Measurements from ENCODE around the gene RRAS2.

Gene RRAS2

GRCh38 chr11:14393889-14394288 lies 34.9 kb upstream of the RRAS2 start:
- Histone ChIP-seq H3K9me3 (ENCODE audit: control insufficient read depth, insufficient read depth, low read depth, low read length) (no peaks in the 10 kb centered on the region), H3K4me3 (ENCODE audit: low read depth, low read length) (no peak overlapping the region), H3K27ac (ENCODE audit: extremely low read depth, low read depth, low read length) (no peak overlapping the region), H3K4me1 (ENCODE audit: control insufficient read depth, insufficient read depth, low read length) (no peaks in the 10 kb centered on the region), H3K36me3 (ENCODE audit: control insufficient read depth in 2 of 2, insufficient read depth in 1 of 2, low read length in 2 of 2) (no peaks in the 10 kb centered on the region)
- ChIA-PET CTCF (interaction anchor here (0.9 to 1.2 kb wide), 3 partner anchors 10 to 64 kb away, joined by 3 to 4 read pairs (median 4); no protein-coding TSS in a partner anchor), POLR2A (no interaction called here)
- TF ChIP-seq ZNF654 (tag by site-specific recombination; IDR thresholded peaks at IDR 0.05; ENCODE audit: low read depth): no peak
- TF ChIP-seq ZNF596 (tag by site-specific recombination; IDR thresholded peaks at IDR 0.05): no peak
- TF ChIP-seq IKZF3 (tag by site-specific recombination; IDR thresholded peaks at IDR 0.05): no peak
- TF ChIP-seq ZNF701 (tag by site-specific recombination; IDR thresholded peaks at IDR 0.05): no peak
- TF ChIP-seq ZNF623 (tag by site-specific recombination; IDR thresholded peaks at IDR 0.05): no peak
- TF ChIP-seq ZNF239 (tag by site-specific recombination; IDR thresholded peaks at IDR 0.05): no peak
- no peak for TF ChIP-seq ZNF280D (tag by site-specific recombination; IDR thresholded peaks at IDR 0.05)
- no peak for TF ChIP-seq ZNF510 (tag by site-specific recombination; IDR thresholded peaks at IDR 0.05; ENCODE audit: insufficient replicate concordance)

- Histone ChIP-seq H3K36me3 (ENCODE audit: control insufficient read depth in 2 of 2, insufficient read depth in 1 of 2, low read length in 2 of 2) (no peaks in the 10 kb centered on the region), H3K27ac (ENCODE audit: extremely low read depth, low read depth, low read length) (no peak overlapping the region), H3K4me1 (ENCODE audit: control insufficient read depth, insufficient read depth, low read length) (no peaks in the 10 kb centered on the region), H3K4me3 (ENCODE audit: low read depth, low read length) (no peak overlapping the region), H3K9me3 (ENCODE audit: control insufficient read depth, insufficient read depth, low read depth, low read length) (no peaks in the 10 kb centered on the region)
- ChIA-PET CTCF (no interaction called here), POLR2A (no interaction called here)
- TF ChIP-seq ZNF138 (tag by site-specific recombination; IDR thresholded peaks at IDR 0.05; ENCODE audit: borderline replicate concordance): 0 out of 2 replicates have a peak, but pooled peaks have one; percentile 71
- no peak for TF ChIP-seq MZF1 (tag by site-specific recombination; IDR thresholded peaks at IDR 0.05; ENCODE audit: borderline replicate concordance)
- TF ChIP-seq ZNF202 (tag by site-specific recombination; IDR thresholded peaks at IDR 0.05; ENCODE audit: borderline replicate concordance): 0 out of 2 replicates have a peak, but pooled peaks have one; percentile 32
- TF ChIP-seq ZNF394 (tag by site-specific recombination; IDR thresholded peaks at IDR 0.05; ENCODE audit: borderline replicate concordance): peak; percentile 85; the same call in 1 of the 2 replicates
- TF ChIP-seq ZNF791 (tag by site-specific recombination; IDR thresholded peaks at IDR 0.05): 0 out of 2 replicates have a peak, but pooled peaks have one; percentile 28
- TF ChIP-seq ZNF433 (tag by site-specific recombination; IDR thresholded peaks at IDR 0.05; ENCODE audit: low read depth): peak; percentile 60
- no peak for TF ChIP-seq ZBTB49 (tag by site-specific recombination; IDR thresholded peaks at IDR 0.05; ENCODE audit: low read depth)
- peak; percentile 74 for TF ChIP-seq ZNF426 (tag by site-specific recombination; IDR thresholded peaks at IDR 0.05)
- TF ChIP-seq ZNF266 (tag by site-specific recombination; IDR thresholded peaks at IDR 0.05; ENCODE audit: low read depth): peak; percentile 32; the same call in 1 of the 2 replicates
- TF ChIP-seq ZNF518A (tag by site-specific recombination; conservative IDR thresholded peaks at IDR 0.05; ENCODE audit: low read depth): peak; percentile 77
- TF ChIP-seq ZNF555 (tag by site-specific recombination; conservative IDR thresholded peaks at IDR 0.05): peak; percentile 61
- TF ChIP-seq ZNF140 (tag by site-specific recombination; IDR thresholded peaks at IDR 0.05): peak; percentile 56; the same call in 1 of the 2 replicates
- TF ChIP-seq ZNF404 (tag by site-specific recombination; IDR thresholded peaks at IDR 0.05): 0 out of 2 replicates have a peak, but pooled peaks have one; percentile 25
- TF ChIP-seq SP3 (tag by site-specific recombination; IDR thresholded peaks at IDR 0.05): no peak
- TF ChIP-seq ZBTB8A (tag by site-specific recombination; IDR thresholded peaks at IDR 0.05): peak; percentile 54; the same call in 1 of the 2 replicates
These were observed 34.1 kb upstream of the RRAS2 start for GRCh38 chr11:14393129-14393528.
